Stomach (tissue), 9 donors: ENCODE results near the gene MAPRE3. TPM values are rescaled to one million over a fixed set of nuclear protein-coding genes. Genes with fewer than 3 reads are reported as not detected.

ENCODE experiments used
- DNase-seq, 2 donors: peaks; one replicate each; pipeline versions ENCODE4 v3.0.0 to v3.0.0-alpha.2; 2013 to 2019
- H3K27ac ChIP-seq, 5 donors: fragments of 200-600 bp in 4 of 5; sonication (generic) in 4 of 5; one replicate each; pipeline ENCODE4 v1.5.1; 2013 to 2019; ENCODE audit warnings: mild to moderate bottlenecking in 1 of 5, moderate library complexity in 1 of 5
- H3K27me3 ChIP-seq, 3 donors: fragments of 200-600 bp; sonication (generic); one replicate each; pipeline ENCODE4 v1.5.1; 2017 to 2019; ENCODE audit warnings: mixed run types in 1 of 3
- H3K36me3 ChIP-seq, 4 donors: fragments of 200-600 bp; sonication (generic); 1 replicate in 3 of 4; 2 replicates in 1 of 4; pipeline ENCODE4 v1.5.1; 2016 to 2019
- H3K4me1 ChIP-seq, 4 donors: fragments of 200-600 bp; sonication (generic); one replicate each; pipeline ENCODE4 v1.5.1; 2016 to 2019
- H3K4me3 ChIP-seq, 4 donors: fragments of 200-600 bp; sonication (generic) in 3 of 4; one replicate each; pipeline ENCODE4 v1.5.1; 2016 to 2019; ENCODE audit warnings: mild to moderate bottlenecking in 1 of 4
- H3K9me3 ChIP-seq, 4 donors: fragments of 200-600 bp; sonication (generic); one replicate each; pipeline ENCODE4 v1.5.1; 2016 to 2019
- CTCF ChIP-seq, 7 experiments: fragments of 450-650 bp in 4 of 7; fragments of 200-600 bp in 3 of 7; sonication (generic) in 3 of 7; IDR thresholded peaks; one replicate each; pipeline ENCODE4 v1.5.1; 2016 to 2019; ENCODE audit warnings: antibody characterized with exemption in 7 of 7, control low read depth in 2 of 7, mild to moderate bottlenecking in 1 of 7
- EP300 ChIP-seq: sonication (generic); formaldehyde crosslinking; IDR thresholded peaks from one replicate; pipeline ENCODE4 v1.6.1; 2017; ENCODE audit warnings: antibody characterized with exemption
- POLR2A ChIP-seq, 4 donors: fragments of 450-650 bp; IDR thresholded peaks; one replicate each; pipeline ENCODE4 v1.6.1; 2016; ENCODE audit warnings: antibody characterized with exemption in 4 of 4, control low read depth in 2 of 4, mild to moderate bottlenecking in 1 of 4, moderate library complexity in 1 of 4
- POLR2AphosphoS5 ChIP-seq, 3 donors: sonication (generic); formaldehyde crosslinking; IDR thresholded peaks; one replicate each; pipeline ENCODE4 v1.6.1; 2016; ENCODE audit warnings: antibody characterized with exemption in 3 of 3
- WGBS, 5 donors: extraction: QIAGEN DNeasy Blood & Tissue Kit in 3 of 5; methylation state at CpG; one replicate each; pipeline versions ENCODE4 v1.1.5 to v1.1.7; 2013 to 2018; 5-methylcytosine and 5-hydroxymethylcytosine counted together
- intact Hi-C: fragments of 100-400 bp; cut with DNase I; formaldehyde crosslinking; loops from one replicate; pipeline ENCODE4 v1.15.1; 2023; ENCODE audit warnings: low total_unique reads
- polyA plus RNA-seq, 3 donors: library from polyadenylated mRNA; stranded (reverse); fragments of 200-250 nt; gene quantifications; one replicate each; pipeline ENCODE4 v1.2.3, GENCODE V29; 2013
- total RNA-seq, 5 donors: library from RNA; depleted of rRNA; stranded (reverse); fragments of >200 nt; gene quantifications; one replicate each; pipeline versions ENCODE4 v1.1.0 to v1.2.3, GENCODE V29; 2014 to 2016
- donor health status: healthy with polysubstance abuse.
- donor health status: Bipolar disorder and iron deficiency.
- donor health status: healthy.

The MAPRE3 gene
- total and polyA plus RNA-seq, 8 donors = 7.0 to 24.1 (median 13.6) TPM

- TF ChIP-seq POLR2AphosphoS5 (IDR thresholded peaks at IDR 0.05) (no peak), CTCF (IDR thresholded peaks at IDR 0.05) (no peak), POLR2A (IDR thresholded peaks at IDR 0.05) (no peak), EP300 (no peak)
- no peaks in the 10 kb centered on the region for H3K9me3 ChIP-seq
- no peak overlapping the region for H3K4me3 ChIP-seq
- peaks cover 4 to 18% (median 10%) of the 10 kb centered on the region in 4 donors for H3K4me1 ChIP-seq
- intact Hi-C loops = no loop called here
- 63 to 74% (median 67%) methylated on average over 6 of the region's 6 CpGs for WGBS, 5 donors
- H3K36me3 ChIP-seq = no peaks in the 10 kb centered on the region
- H3K27me3 ChIP-seq = no peaks in the 10 kb centered on the region
- no peak for DNase-seq
- H3K27ac ChIP-seq = no peak overlapping the region
Observed at GRCh38 chr2:27006602-27007415, 36.4 kb downstream of the MAPRE3 start.

GRCh38 chr2:27007416-27008374 is 37.3 kb downstream of the MAPRE3 start:
- H3K36me3 ChIP-seq = no peaks in the 10 kb centered on the region
- peaks cover 4 to 18% (median 10%) of the 10 kb centered on the region in 4 donors for H3K4me1 ChIP-seq
- no peaks in the 10 kb centered on the region for H3K9me3 ChIP-seq
- no peak overlapping the region for H3K4me3 ChIP-seq
- no peak for DNase-seq
- no peaks in the 10 kb centered on the region for H3K27me3 ChIP-seq
- WGBS, 5 donors = 69 to 85% (median 76%) methylated on average over 8 of the region's 8 CpGs
- intact Hi-C loops = no loop called here
- no peak overlapping the region for H3K27ac ChIP-seq
- TF ChIP-seq CTCF (IDR thresholded peaks at IDR 0.05) = no peak
- TF ChIP-seq POLR2AphosphoS5 (IDR thresholded peaks at IDR 0.05) = no peak
- TF ChIP-seq POLR2A (IDR thresholded peaks at IDR 0.05) = no peak
- no peak for TF ChIP-seq EP300

- TF ChIP-seq POLR2A (IDR thresholded peaks at IDR 0.05) (no peak), POLR2AphosphoS5 (IDR thresholded peaks at IDR 0.05) (no peak), EP300 (no peak), CTCF (IDR thresholded peaks at IDR 0.05) (no peak)
- H3K27me3 ChIP-seq = no peaks in the 10 kb centered on the region
- H3K36me3 ChIP-seq = no peaks in the 10 kb centered on the region
- no peaks in the 10 kb centered on the region for H3K9me3 ChIP-seq
- intact Hi-C loops = no loop called here
- 92 to 97% (median 95%) methylated on average over 4 of the region's 4 CpGs for WGBS, 5 donors
- no peak for DNase-seq
- no peak overlapping the region for H3K27ac ChIP-seq
- peaks cover 4 to 18% (median 10%) of the 10 kb centered on the region in 4 donors for H3K4me1 ChIP-seq
- no peak overlapping the region for H3K4me3 ChIP-seq
Observed at GRCh38 chr2:27008678-27009077, 38.2 kb downstream of the MAPRE3 start.

GRCh38 chr2:27009083-27009482 is 38.6 kb downstream of the MAPRE3 start:
- Histone ChIP-seq H3K36me3 (no peaks in the 10 kb centered on the region), H3K27me3 (no peaks in the 10 kb centered on the region), H3K4me1 (peaks cover 4 to 18% (median 10%) of the 10 kb centered on the region in 4 donors), H3K4me3 (no peak overlapping the region), H3K27ac (no peak overlapping the region), H3K9me3 (no peaks in the 10 kb centered on the region)
- intact Hi-C loops = no loop called here
- no peak for DNase-seq
- TF ChIP-seq EP300 (no peak), CTCF (IDR thresholded peaks at IDR 0.05) (no peak), POLR2AphosphoS5 (IDR thresholded peaks at IDR 0.05) (no peak), POLR2A (IDR thresholded peaks at IDR 0.05) (no peak)
